HG03196 (cell line): ENCODE results near the gene SCAF8.
"Not testable (repeated sequence)": the region's sequence is repeated elsewhere in the genome, so short reads cannot be mapped to it uniquely, and the experiment has no call there.

ENCODE experiments used
- ATAC-seq: cut with Tn5 transposase; IDR thresholded peaks from one replicate; pipeline ENCODE4 v1.9.1; 2021; ENCODE audit not compliant: unreplicated experiment

The SCAF8 gene, protein sequence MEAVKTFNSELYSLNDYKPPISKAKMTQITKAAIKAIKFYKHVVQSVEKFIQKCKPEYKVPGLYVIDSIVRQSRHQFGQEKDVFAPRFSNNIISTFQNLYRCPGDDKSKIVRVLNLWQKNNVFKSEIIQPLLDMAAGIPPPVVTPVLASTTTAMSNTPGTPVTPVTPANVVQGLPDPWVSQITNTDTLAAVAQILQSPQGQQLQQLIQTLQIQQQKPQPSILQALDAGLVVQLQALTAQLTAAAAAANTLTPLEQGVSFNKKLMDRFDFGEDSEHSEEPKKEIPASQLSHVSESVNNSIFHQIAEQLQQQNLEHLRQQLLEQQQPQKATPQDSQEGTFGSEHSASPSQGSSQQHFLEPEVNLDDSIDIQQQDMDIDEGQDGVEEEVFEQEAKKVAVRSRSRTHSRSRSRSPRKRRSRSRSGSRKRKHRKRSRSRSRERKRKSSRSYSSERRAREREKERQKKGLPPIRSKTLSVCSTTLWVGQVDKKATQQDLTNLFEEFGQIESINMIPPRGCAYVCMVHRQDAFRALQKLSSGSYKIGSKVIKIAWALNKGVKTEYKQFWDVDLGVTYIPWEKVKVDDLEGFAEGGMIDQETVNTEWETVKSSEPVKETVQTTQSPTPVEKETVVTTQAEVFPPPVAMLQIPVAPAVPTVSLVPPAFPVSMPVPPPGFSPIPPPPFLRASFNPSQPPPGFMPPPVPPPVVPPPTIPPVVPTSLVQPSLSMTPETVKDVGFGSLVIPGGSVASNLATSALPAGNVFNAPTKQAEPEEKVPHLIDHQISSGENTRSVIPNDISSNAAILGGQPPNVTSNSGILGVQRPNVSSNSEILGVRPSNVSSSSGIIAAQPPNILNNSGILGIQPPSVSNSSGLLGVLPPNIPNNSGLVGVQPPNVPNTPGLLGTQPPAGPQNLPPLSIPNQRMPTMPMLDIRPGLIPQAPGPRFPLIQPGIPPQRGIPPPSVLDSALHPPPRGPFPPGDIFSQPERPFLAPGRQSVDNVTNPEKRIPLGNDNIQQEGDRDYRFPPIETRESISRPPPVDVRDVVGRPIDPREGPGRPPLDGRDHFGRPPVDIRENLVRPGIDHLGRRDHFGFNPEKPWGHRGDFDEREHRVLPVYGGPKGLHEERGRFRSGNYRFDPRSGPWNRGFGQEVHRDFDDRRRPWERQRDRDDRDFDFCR (N-terminal part only)

DNA sequence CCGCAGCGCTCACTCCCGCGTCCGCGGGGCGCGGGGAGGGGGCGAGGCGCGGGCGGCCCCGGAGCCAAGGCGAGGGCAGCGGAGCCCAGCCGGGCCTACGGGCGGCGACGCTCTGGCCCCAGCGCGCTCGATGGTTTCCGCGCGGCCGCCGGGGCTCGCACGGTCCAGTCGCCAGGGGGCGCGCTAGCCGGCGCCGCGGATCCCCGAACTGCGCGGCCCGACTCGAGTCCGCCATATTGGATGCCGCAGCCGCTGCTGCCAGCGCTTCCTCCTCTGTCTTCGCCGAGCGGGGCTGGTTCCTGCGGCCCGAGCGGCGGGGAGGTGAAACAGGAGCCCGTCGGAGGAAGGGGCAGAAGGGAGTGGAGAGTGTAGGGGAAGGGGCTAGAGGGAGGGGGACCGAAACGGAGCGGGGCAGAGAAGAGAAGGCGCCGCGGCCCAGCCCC, at the start of gene SCAF8:
TSS of gene SCAF8 (plus strand) at position 234 of the 443 bp plus-strand sequence. CDS start 485 bp downstream, outside the sequence.
- ATAC-seq = peak; percentile 78

DNA sequence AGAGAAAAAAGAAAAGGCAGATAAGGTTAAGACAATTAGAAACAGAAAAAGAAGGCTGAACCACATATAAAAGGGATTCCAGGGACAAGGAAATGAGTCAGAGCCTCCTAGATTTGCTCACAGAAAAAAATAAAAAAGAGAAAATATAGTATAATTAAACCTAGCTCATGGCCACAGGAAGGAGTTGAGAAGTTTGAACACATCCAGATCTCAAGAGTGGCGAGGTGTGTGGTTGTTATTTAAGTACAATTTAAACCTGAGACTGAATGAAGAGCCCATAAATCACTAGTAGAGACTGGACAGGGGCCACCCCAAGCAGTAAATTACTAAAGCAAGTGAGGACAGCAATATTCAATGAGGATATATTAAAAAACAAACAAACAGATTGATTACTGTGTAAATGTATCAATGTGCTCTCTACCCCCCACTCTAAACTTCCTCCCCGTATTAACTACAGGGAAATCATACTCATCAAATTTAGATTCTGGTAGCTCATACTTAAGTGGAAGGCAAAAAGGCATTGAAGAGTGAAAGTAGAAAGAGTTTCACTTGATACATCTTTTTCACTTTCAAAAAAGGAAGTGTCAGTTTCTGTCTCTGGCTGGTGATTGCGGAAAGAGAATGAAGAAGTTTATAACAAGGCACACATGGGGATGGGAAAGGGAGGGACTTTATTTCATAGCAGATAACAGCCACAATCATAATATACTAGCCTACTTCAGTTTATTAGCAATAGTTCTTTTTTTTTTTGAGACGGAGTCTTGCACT, 49.3 kb upstream of the SCAF8 start:
- peak; percentile 90 for ATAC-seq

DNA sequence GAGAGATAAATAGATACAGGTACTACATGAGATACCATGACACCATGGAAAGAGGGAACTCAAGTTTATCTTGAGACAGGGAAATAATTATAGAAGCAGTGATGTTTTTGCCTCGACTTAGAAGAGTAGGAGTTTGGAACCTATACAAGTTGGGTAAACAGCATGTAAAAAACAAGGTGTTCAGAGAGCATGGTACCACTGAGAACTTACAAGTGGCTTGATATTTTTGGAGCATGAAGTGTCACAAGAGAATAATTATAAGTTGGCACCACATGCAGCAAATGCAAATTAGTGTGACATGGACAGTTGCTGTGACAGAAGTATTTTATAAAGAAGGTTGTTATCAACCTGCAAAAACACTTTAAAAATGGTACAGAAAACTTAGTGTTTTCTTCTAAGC, 47.1 kb upstream of the SCAF8 start:
- no peak for ATAC-seq

DNA sequence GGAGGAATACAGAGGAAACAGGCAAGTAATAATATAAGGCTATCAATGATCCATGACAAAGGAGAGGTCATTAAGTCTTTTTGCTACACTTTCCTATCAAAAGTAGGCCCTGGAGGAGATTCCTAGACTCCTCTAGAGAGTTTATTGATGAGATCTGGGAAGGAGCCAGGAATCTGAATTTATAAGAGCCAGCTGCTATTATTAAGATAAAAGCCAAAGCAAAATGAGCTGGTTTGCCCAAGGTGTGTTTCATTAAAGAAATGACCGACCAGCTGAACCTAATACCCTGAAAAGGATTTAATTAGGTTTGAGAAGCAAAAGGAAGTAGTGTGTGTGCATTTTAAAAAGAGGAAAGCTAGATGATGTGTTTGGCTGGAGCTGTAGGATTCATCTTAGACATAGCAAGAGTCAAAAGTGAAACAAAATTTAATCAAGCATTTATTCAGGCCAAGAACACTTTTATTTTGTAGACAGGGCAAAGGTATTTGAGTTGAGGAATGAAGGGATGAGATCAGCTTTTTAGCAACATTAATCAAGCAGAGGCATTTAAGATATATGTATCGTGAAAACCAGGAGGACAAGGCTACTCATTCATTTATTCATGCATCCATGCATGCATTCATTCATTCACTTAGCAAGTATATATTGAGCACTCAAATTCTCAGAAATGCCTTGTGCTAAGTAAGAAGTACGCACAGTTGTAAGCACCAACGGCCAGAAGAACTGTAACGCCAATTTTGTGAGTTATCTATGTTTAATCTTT, 43.5 kb upstream of the SCAF8 start:
- no peak for ATAC-seq

DNA sequence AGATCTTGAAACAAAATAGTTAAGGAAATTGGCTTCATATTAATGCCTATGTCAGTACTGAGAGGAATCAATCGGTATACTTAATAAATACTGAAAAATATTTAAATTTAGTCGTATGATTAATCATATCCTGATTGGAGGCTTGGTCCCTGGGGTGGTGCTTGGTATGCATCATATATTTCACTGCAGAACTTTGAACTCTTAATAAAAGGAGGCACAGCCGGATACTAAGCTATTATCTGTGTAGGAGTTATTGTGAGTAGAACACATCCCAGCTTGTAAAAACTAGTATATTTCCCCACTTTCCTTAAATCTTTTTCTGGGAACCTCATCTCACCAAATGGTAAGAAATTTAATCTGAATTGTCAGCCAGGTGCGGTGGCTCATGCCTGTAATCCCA, 42.4 kb upstream of the SCAF8 start:
- ATAC-seq = no peak

DNA sequence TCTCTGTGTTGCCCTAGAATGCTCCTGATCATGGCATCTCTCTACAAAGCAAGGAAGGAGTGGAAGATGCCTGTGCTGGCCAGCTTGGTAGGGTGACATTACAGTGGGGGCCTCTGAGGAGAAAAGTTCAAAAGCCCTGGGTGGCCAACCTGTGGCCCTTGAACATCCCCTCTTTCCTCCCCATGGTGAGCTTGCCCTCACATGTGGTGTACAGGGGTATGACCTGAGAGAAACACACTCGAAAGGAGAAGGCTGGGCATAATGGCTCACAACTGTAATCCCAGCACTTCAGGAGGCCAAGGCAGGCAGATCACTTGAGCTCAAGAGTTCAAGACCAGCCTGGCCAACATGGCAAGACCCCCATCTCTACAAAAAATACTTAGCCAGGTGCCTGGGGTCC, 36.6 kb upstream of the SCAF8 start:
- ATAC-seq = no peak

DNA sequence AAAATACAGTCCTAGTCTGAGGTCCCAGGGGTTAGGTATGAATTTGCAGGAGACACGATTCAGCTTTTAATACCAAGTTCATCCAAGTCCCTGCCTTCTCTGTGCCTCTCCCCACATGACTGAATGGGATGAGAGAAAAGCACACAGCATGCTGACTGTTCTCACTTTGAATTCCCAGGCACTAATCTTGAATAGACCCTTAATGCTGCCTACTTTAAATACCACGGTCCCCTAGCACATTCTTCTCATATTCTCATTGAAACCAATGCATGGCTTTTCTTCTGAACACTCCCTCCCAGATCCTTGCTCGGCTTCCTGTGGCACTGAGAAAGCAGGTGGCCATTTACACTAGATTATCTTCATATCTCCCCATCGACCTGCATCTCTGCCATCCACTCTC, 30.1 kb upstream of the SCAF8 start:
- ATAC-seq = no peak

DNA sequence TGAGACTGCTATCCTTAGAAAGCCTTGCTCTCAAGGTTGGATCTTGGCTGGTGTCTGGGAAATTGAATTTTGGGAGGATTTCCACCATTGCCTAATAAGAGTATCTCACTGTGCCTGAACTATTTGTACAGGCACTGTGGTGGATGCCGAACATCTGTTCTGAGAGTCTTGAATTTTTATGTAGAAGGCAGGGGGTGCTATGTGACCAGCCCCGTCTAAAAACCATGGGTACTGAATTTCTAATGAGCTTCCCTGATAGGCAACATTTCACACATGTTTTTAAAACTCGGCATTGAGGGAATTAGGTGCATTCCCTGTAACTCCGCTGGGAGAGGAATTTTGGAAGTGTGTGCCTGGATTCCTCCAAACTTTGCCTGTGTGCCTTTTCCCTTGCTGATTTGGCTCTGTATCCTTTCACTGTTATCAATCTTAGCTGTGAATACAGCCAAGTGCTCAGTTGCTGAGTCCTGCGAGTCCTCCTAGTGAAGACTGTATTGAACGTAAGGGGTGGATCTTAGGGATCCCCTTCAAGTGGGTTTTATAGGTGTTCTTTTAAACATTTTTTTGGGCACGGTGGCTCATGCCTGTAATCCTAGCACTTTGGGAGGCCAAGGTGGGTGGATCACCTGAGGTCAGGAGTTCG, 27.6 kb upstream of the SCAF8 start:
- ATAC-seq = no peak

DNA sequence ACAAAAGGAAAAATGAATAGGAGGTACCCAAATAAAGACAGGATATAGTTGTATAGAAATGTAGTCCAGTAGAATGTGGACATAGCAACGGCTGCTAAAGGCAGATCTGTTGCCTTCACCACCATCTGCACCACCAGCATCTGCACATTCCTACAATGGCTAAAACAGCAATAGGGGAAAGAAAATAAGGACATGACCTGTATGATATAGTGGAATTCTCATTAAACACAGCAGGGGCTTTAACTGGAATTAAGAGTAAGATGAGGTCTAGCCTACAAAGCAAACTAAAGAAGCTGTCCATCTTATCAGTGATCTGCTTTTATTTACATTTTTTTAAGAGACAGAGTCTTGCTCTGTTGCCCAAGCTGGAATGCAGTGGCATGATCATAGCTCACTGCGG, 26.8 kb upstream of the SCAF8 start:
- no peak for ATAC-seq

DNA sequence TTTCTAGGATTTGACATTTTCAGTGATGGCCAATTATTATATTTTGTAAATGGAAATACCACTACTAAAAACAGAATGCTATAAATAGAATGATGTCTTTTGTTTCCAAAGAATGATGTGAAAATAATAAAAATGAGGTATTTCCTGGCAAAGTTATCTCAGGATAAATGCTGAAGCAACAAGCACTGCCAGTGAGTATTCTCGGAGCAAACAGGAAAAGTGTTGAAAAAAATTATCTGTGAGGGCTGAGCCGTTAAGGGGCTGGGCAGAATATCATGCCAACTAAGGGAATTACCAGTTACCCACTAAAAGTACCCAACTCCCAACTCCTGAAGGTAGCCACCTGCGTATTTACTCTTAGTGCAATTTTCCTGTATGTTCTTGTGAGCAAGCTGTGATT, 23.6 kb upstream of the SCAF8 start:
- ATAC-seq = no peak

DNA sequence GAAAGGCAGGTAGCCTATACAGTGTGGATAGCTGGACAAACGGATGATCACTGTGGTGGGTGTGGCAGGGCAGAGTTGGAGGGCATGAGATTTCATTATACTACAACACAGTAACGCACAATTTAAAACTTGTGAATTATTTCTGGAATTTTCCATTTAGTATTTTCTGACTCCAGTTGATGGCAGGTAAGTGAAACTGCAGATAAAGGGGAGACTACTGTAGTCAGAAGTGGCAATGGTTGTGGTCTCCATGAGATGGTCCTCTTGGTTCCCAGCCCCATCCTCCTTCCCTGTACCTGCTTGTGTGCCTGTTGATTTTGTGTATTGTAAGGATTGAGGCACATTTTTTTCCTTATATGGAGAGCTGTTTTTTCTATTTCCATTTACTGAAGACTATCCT, 22.5 kb upstream of the SCAF8 start:
- no peak for ATAC-seq

DNA sequence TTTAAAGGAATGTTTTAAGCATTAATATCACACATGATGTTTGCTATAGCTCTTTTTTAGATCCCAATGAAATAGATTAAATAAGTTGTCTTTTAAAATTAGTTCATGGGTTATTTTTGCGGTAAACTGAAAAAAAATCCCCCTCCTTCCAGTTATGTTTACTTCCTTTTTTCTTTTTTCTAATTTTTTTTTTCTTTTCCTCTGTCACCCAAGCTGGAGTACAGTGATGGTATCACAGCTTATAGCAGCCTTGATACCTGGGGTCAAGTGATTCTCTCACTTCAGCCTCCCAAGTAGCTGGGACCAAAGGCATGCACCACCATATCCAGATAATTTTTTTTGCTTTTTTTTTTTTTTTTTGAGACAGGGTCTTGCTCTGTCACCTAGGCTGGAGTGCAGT, 17.8 kb upstream of the SCAF8 start:
- no peak for ATAC-seq

DNA sequence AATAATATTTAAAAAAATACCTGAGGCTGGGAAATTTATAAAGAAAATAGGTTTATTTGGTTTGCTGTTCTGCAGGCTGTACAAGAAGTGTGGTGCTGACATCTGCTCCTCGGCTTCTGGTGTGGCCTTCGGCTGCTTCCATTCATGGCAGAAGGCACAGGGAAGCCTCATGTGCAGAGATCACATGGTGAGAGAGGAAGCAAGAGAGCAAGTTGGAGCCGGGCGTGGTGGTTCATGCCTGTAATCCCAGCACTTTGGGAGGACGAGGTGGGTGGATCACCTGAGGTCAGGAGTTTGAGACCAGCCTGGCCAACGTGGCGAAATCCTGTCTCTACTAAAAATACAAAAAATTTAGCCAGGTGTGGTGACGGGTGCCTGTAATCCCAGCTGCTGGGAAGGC, 16.9 kb upstream of the SCAF8 start:
- not testable (repeated sequence) for ATAC-seq

DNA sequence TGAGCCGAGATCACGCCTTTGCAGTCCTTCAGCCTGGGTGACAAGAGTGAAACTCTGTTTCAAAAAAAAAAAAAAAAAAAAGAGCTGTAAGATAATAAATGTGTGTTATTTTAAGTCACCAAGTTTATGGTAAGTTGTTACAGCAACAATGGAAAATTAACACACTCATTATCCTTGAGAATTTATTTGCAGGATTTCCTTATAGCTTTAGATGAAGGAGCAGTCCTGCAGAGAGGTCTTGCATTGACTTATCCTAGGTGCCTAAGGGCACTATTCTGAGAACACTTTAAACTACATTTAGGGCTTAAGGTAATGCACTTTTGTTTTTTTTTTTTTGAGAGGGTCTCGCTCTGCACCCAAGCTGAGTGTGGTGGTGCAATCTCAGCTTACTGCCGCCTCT, 13.8 kb upstream of the SCAF8 start:
- ATAC-seq = no peak

DNA sequence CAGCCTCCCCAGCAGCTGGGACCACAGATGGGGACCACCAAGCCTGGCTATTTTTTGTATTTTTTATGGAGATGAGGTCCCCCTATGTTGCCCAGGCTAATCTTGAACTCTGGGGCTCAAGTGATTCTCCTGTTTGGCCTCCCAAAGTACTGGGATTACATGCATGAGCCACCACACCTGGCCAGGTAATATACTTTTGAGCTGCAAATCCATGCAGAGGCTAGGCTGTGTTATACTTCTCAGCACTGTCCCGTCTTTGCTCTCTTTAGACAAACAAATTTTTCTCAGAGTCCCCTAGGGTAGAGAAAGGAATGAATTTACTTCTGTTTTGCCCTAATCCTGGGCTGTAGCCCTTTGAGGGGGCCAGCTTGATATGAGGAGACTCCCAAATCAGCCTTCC, 13.4 kb upstream of the SCAF8 start:
- ATAC-seq = no peak

DNA sequence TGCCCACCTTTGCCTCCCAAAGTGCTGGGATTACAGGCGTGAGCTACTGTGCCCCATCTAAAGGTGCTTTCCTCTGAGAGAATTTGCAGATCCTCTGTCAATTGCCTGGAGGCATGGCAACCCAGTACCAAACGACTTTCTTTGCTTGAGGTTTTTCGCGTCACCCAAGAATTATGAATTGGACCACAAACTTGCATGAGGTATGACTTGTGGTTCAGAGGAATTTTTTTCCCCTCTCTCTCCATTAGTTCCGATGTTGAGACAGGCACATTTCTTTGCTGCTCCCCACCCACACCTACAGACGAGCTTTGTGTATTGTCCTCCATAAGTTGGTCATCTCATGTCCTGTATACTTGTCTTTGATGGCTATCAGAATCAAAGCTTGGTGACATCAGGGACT, 11.8 kb upstream of the SCAF8 start:
- no peak for ATAC-seq

DNA sequence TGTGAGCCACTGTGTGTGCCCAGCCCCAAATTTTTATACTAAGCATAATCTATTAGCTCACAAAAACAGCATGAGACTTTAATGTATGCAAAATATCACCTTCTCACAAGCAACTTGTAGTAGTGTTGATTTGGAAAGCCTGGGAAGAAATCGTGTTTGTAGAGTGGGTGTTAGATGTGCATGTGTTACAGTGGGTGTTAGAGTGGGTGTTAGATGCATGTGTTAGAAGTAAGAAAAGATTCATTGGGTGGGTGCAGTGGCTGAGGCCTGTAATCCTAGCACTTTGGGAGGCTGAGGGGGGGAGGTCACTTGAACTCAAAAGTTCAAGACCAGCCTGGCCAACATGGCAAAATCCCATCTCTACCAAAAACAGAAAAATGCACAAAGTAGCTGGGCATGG, 6.3 kb upstream of the SCAF8 start:
- ATAC-seq = no peak

DNA sequence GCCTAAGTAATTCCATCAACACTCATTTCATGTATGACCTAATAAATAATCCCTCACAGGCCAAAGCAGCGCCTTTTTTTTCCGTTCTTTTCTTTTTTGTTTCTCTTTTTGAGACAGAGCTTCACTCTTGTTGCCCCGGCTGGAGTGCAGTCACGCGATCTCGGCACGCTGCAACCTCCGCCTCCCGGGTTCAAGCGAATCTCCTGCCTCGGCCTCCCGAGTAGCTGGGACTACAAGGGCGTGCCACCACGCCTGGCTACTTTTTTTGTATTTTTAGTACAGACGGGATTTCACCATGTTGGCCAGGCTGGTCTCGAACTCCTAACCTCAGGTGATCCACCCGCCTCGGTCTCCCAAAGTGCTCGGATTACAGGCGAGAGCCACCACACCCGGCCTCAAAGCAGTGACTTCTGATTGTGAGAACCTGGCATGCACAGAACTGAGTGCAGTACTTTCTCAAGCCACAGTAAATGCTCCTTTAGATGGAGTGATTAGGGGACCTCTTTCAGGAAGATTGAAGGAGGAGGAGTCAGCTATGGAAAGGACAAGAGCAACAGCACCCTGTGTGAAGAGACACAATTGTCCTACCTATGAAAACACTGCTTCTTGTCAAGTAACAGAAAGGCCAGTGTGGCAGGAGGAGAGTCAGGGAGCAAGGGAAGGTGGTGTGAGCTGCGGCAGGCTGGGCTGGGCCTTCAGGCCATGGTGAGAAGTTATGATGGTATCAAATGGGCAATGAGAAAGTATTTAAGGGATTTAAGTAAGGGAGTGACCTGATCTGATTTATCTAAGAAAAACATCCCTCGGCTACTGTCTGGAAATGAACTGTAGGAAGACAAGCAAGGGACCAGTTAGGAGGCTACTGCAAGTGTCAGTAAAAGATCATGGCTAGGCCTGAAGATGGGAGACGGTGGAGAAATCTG, 1.7 kb upstream of the SCAF8 start:
- no peak for ATAC-seq
